ENCODE data around the gene NDUFV3. TPM values are rescaled to one million over a fixed set of nuclear protein-coding genes. Genes with fewer than 3 reads are reported as not detected.

The NDUFV3 gene
- total RNA-seq, 2 donors from 2014 or later: 25.9 to 36.6 TPM

GRCh38 chr21:42858957-42859890, 33.9 kb upstream of the NDUFV3 start:
- no peak overlapping the region for H3K9ac ChIP-seq (ENCODE audit: low read depth in 2 of 2, low read length in 2 of 2)
- no peak overlapping the region for H3K27ac ChIP-seq
- H3K4me1 ChIP-seq: no peaks in the 10 kb centered on the region
- H3K27me3 ChIP-seq: no peaks in the 10 kb centered on the region
- peaks cover 9% of the 10 kb centered on the region for H3K36me3 ChIP-seq
- TF ChIP-seq CTCF (IDR thresholded peaks at IDR 0.05): no peak
- H3K9me3 ChIP-seq: no peaks in the 10 kb centered on the region
- DNase-seq: no peak
- H3K4me3 ChIP-seq: no peak overlapping the region
- intact Hi-C loops (cut with DNase I): no loop called here

- no peak for DNase-seq
- H3K9ac ChIP-seq (ENCODE audit: low read depth in 2 of 2, low read length in 2 of 2): no peak overlapping the region
- H3K27me3 ChIP-seq: no peaks in the 10 kb centered on the region
- TF ChIP-seq CTCF (IDR thresholded peaks at IDR 0.05): no peak
- H3K4me3 ChIP-seq: no peak overlapping the region
- intact Hi-C loops (cut with DNase I): no loop called here
- H3K4me1 ChIP-seq: no peaks in the 10 kb centered on the region
- peaks cover 8% of the 10 kb centered on the region for H3K36me3 ChIP-seq
- no peaks in the 10 kb centered on the region for H3K9me3 ChIP-seq
- H3K27ac ChIP-seq: no peak overlapping the region
Measured at GRCh38 chr21:42859891-42860230, 33.2 kb upstream of the NDUFV3 start.

- TF ChIP-seq CTCF (IDR thresholded peaks at IDR 0.05): no peak
- H3K4me1 ChIP-seq: no peaks in the 10 kb centered on the region
- H3K9ac ChIP-seq (ENCODE audit: low read depth in 2 of 2, low read length in 2 of 2): no peak overlapping the region
- intact Hi-C loops (cut with DNase I): no loop called here
- H3K27ac ChIP-seq: no peak overlapping the region
- H3K9me3 ChIP-seq: no peaks in the 10 kb centered on the region
- H3K27me3 ChIP-seq: no peaks in the 10 kb centered on the region
- no peak overlapping the region for H3K4me3 ChIP-seq
- no peak for DNase-seq
- peaks cover 8% of the 10 kb centered on the region for H3K36me3 ChIP-seq
Measured at GRCh38 chr21:42860345-42860744, 32.8 kb upstream of the NDUFV3 start.

GRCh38 chr21:42861311-42861847, 31.7 kb upstream of the NDUFV3 start:
- no peak for DNase-seq
- no peaks in the 10 kb centered on the region for H3K27me3 ChIP-seq
- no peak overlapping the region for H3K9ac ChIP-seq (ENCODE audit: low read depth in 2 of 2, low read length in 2 of 2)
- H3K9me3 ChIP-seq: no peaks in the 10 kb centered on the region
- TF ChIP-seq CTCF (IDR thresholded peaks at IDR 0.05): no peak
- peaks cover 1% of the 10 kb centered on the region for H3K36me3 ChIP-seq
- intact Hi-C loops (cut with DNase I): no loop called here
- H3K4me3 ChIP-seq: no peak overlapping the region
- H3K27ac ChIP-seq: no peak overlapping the region
- no peaks in the 10 kb centered on the region for H3K4me1 ChIP-seq

GRCh38 chr21:42861848-42862400, 31.2 kb upstream of the NDUFV3 start:
- no peak for TF ChIP-seq CTCF (IDR thresholded peaks at IDR 0.05)
- H3K9ac ChIP-seq (ENCODE audit: low read depth in 2 of 2, low read length in 2 of 2): no peak overlapping the region
- H3K27ac ChIP-seq: no peak overlapping the region
- H3K27me3 ChIP-seq: no peaks in the 10 kb centered on the region
- no peak for DNase-seq
- H3K4me1 ChIP-seq: no peaks in the 10 kb centered on the region
- no peaks in the 10 kb centered on the region for H3K9me3 ChIP-seq
- intact Hi-C loops (cut with DNase I): no loop called here
- H3K4me3 ChIP-seq: no peak overlapping the region
- H3K36me3 ChIP-seq: no peaks in the 10 kb centered on the region

Data from colonic mucosa (tissue), 4 donors.